RWPE1 (cell line): ENCODE data around the gene KHDC4.

Experiments
- CTCF ChIA-PET: fragments of 350-600 bp; sonication (Branson Sonifier 250); formaldehyde crosslinking; extraction: SDS; loops from one replicate; lab custom pipeline; 2021; lab: Yijun Ruan, JAX
- POLR2A ChIA-PET: fragments of 400-600 bp; formaldehyde crosslinking; extraction: SDS; loops from one replicate; lab custom pipeline; 2020; ENCODE audit warnings: antibody characterized with exemption; ENCODE audit not compliant: low non-redundant PET; lab: Yijun Ruan, JAX
- DNase-seq: peaks from one replicate; pipeline ENCODE4 v3.0.0; 2012; ENCODE audit warnings: low spot score
- H3K27ac ChIP-seq: fragments of 450-650 bp; 2 replicates; pipeline ENCODE4 v1.5.1; 2017
- TF ChIP-seq, protein P1 (sequence below): fragments of 450-650 bp; conservative IDR thresholded peaks from 2 replicates; pipeline ENCODE4 v1.5.1; 2017; ENCODE audit warnings: low read depth, mild to moderate bottlenecking

Gene KHDC4

DNA sequence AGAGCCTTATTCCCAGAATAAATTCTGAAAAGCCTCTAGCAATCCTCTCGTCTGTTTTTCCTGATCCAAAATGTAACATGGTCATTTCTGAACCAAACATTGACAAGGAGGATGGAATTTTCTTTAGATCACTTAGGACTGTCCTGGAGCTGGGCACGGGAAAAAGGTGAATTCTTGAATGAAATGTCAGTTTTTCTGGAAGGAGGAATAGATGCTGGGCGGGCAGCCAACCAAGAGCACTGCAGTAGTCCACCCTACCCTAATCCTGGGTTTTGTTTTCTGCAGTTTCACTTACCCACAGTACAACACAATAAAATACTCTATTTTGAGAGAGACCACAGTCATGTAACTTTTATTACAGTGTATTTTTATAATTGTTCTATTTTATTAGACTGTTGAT, 44.0 kb downstream of the KHDC4 start:
- ChIA-PET POLR2A (no interaction called here), CTCF (no interaction called here)
- TF ChIP-seq, protein P1, sequence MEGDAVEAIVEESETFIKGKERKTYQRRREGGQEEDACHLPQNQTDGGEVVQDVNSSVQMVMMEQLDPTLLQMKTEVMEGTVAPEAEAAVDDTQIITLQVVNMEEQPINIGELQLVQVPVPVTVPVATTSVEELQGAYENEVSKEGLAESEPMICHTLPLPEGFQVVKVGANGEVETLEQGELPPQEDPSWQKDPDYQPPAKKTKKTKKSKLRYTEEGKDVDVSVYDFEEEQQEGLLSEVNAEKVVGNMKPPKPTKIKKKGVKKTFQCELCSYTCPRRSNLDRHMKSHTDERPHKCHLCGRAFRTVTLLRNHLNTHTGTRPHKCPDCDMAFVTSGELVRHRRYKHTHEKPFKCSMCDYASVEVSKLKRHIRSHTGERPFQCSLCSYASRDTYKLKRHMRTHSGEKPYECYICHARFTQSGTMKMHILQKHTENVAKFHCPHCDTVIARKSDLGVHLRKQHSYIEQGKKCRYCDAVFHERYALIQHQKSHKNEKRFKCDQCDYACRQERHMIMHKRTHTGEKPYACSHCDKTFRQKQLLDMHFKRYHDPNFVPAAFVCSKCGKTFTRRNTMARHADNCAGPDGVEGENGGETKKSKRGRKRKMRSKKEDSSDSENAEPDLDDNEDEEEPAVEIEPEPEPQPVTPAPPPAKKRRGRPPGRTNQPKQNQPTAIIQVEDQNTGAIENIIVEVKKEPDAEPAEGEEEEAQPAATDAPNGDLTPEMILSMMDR = no peak
- no peak for DNase-seq
- H3K27ac ChIP-seq = no peak overlapping the region

DNA sequence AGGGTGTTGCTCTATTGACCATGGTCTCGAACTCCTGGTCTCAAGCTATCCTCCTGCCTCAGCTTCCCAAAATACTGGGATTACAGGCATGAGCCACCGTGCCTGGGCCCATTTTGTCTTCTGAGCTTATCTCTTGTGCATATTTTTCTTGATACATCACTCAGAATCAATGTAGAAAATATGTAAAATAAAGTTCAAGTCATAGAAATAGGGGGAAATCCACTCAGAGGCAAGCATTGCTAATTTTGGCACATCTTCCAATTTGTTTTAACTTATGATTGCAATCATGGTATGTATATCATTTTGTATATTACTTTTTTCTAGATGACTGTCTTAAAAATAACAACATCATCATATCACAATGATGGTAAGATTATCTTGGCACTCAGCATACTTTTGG, 44.6 kb downstream of the KHDC4 start:
- TF ChIP-seq, protein P1 = no peak
- ChIA-PET CTCF (no interaction called here), POLR2A (no interaction called here)
- no peak overlapping the region for H3K27ac ChIP-seq
- no peak for DNase-seq

DNA sequence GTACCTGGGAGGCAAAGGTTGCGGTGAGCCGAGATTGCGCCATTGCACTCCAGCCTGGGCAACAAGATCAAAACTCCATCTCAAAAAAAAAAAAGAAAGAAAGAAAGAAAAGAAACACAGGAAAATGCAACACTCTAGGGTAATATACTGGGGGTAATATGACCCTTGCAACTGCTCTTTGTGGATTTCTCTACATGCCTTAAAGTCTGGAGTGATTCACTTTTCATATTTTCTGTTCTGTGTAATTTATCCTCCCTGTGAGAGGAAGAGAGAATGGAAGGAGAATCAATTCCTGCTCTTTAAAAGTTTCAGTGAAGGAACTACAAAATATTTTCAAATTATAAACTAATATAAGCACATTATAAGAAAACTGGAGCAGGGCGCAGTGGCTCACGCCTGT, 45.7 kb downstream of the KHDC4 start:
- no peak overlapping the region for H3K27ac ChIP-seq
- ChIA-PET POLR2A (interaction anchor here (0.6 kb wide), 1 partner anchor 25 kb away, joined by 3 read pairs; no protein-coding TSS in a partner anchor), CTCF (no interaction called here)
- no peak for DNase-seq
- TF ChIP-seq, protein P1 = no peak

DNA sequence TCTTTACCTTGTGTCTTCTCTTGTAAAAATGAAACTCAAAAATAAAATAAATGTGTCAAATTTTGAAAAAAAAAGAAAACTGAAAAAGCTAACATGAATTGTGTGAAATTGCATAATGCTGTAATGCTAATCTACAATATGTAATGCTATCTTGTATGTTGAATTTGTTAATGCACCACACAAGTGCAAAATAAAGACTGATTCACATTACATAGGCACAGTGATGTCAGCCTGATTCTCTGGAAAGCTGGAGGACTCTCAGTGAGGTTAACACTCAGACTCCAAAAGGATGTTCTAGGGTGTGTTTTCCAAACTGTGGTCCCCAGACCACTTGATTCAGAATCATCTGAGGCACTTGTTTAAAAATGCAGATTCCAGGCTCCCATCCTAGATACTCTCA, 49.2 kb downstream of the KHDC4 start:
- H3K27ac ChIP-seq = no peak overlapping the region
- CTCF ChIA-PET = no interaction called here
- POLR2A ChIA-PET = interaction anchor here (0.6 kb wide), 1 partner anchor 9 kb away, joined by 3 read pairs; no protein-coding TSS in a partner anchor
- DNase-seq = no peak
- TF ChIP-seq, protein P1 = no peak

DNA sequence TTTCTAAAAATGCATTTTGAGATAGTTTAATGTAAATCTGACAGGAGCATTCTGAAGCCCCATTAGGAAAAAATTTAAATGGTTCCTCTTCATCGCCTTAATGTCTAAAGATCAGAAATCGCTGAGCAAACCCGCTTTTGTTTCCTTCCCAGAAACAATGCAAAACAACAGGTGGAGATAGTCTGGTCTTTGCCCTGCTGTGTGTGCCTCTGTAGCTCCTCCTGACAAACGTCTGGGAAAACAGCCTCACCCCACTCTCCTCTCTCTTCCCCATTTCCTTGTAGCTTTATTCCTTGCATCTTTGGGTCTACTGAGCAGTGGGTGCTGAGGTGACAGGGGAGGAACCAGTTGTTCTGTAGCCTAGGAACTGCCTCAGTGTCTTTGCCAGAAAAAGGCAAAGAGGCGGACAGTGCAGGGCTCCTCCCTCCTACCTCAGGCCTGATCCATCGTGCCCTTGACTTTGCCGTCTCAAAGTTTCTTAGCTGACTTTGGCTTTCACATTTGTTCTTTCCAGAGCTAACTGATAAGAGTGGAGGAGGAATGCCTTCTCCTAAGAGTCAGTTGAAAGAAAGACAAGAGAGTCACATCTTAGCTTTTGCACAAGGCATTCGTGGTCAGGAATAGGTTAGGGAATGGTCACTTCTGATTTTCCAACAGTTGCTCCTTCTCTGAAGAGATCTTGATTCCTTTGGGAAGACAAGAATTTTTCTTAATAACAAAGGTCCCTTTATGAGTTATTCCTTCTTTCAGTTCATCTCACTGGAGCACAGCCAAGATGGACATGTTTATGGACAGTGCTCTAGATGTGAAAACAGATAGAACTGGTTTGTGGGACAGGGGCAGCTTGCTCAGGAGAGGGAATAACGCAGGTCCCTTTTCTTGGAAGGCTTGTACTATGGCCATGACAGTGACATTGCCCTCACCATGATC, 49.9 kb downstream of the KHDC4 start:
- no peak for DNase-seq
- TF ChIP-seq, protein P1 = no peak
- ChIA-PET CTCF (interaction anchor here (0.7 kb wide), 1 partner anchor 243 kb away, joined by 3 read pairs; no protein-coding TSS in a partner anchor), POLR2A (interaction anchor here (0.6 kb wide), 1 partner anchor 9 kb away, joined by 3 read pairs; no protein-coding TSS in a partner anchor)
- H3K27ac ChIP-seq = no peak overlapping the region

DNA sequence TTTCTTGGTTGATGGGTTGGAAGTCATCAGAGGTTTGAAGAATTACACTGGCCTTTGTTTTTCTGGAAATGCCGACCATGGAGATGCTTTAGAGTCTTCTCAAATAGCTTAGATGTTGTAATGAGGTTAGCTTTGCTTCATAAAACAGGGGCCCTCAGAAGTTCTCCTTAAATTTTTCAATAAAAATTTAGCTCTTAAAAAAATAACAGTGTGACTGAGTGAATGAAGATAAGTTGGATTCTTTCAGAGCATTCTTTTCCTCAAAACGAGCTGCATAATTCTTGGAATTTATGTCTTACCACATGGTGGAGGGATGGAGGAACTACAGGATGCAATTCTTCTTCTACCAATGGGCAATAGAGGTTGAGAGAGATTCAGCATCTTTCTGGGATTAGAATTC, 51.4 kb downstream of the KHDC4 start:
- no peak for DNase-seq
- H3K27ac ChIP-seq = no peak overlapping the region
- POLR2A ChIA-PET = interaction anchor here (0.9 kb wide), 1 partner anchor 10 kb away, joined by 3 read pairs; no protein-coding TSS in a partner anchor
- CTCF ChIA-PET = interaction anchor here (1.4 kb wide), 1 partner anchor 9 kb away, joined by 5 read pairs; no protein-coding TSS in a partner anchor
- TF ChIP-seq, protein P1 = no peak
